ENCODE measurements around the gene HNRNPC.
"Not testable (repeated sequence)": the region's sequence is repeated elsewhere in the genome, so short reads cannot be mapped to it uniquely, and the experiment has no call there.

- TF ChIP-seq, protein P1, sequence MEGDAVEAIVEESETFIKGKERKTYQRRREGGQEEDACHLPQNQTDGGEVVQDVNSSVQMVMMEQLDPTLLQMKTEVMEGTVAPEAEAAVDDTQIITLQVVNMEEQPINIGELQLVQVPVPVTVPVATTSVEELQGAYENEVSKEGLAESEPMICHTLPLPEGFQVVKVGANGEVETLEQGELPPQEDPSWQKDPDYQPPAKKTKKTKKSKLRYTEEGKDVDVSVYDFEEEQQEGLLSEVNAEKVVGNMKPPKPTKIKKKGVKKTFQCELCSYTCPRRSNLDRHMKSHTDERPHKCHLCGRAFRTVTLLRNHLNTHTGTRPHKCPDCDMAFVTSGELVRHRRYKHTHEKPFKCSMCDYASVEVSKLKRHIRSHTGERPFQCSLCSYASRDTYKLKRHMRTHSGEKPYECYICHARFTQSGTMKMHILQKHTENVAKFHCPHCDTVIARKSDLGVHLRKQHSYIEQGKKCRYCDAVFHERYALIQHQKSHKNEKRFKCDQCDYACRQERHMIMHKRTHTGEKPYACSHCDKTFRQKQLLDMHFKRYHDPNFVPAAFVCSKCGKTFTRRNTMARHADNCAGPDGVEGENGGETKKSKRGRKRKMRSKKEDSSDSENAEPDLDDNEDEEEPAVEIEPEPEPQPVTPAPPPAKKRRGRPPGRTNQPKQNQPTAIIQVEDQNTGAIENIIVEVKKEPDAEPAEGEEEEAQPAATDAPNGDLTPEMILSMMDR (IDR thresholded peaks at IDR 0.05) = not testable (repeated sequence)
- not testable (repeated sequence) for TF ChIP-seq POLR2AphosphoS5, POLR2A (IDR thresholded peaks at IDR 0.05)
Measured at GRCh38 chr14:21302836-21303140, 33.5 kb upstream of the HNRNPC start.

Data from gastroesophageal sphincter (tissue), 3 donors.